Epidermal melanocyte (primary cell): Measurements from ENCODE around the gene RPS14.
"Not testable (repeated sequence)": the region's sequence is repeated elsewhere in the genome, so short reads cannot be mapped to it uniquely, and the experiment has no call there.

Experiments used
- DNase-seq: peaks from one replicate; pipeline ENCODE4 v3.0.0; 2011; ENCODE audit warnings: low spot score; ENCODE audit not compliant: insufficient read length

RPS14 gene

GRCh38 chr5:150481708-150481965 is 32.1 kb upstream of the RPS14 start:
- no peak for DNase-seq

GRCh38 chr5:150479416-150479815 is 29.9 kb upstream of the RPS14 start:
- DNase-seq: no peak

GRCh38 chr5:150476568-150476967 is 27.0 kb upstream of the RPS14 start:
- not testable (repeated sequence) for DNase-seq

GRCh38 chr5:150473673-150474358 is 24.3 kb upstream of the RPS14 start:
- DNase-seq: no peak

GRCh38 chr5:150469718-150470469 is 20.4 kb upstream of the RPS14 start:
- DNase-seq: no peak

- no peak for DNase-seq
These were observed 18.7 kb upstream of the RPS14 start for GRCh38 chr5:150468206-150468605.

- DNase-seq: no peak
These were observed 16.4 kb upstream of the RPS14 start for GRCh38 chr5:150465927-150466326.

- DNase-seq: no peak
These were observed 15.0 kb upstream of the RPS14 start for GRCh38 chr5:150464554-150465012.

GRCh38 chr5:150461231-150461630 is 11.7 kb upstream of the RPS14 start:
- DNase-seq: no peak

GRCh38 chr5:150460781-150461180 is 11.2 kb upstream of the RPS14 start:
- no peak for DNase-seq

GRCh38 chr5:150458802-150459557 is 9.4 kb upstream of the RPS14 start:
- peak; percentile 56 for DNase-seq

GRCh38 chr5:150457562-150458240 is 8.2 kb upstream of the RPS14 start:
- no peak for DNase-seq

- DNase-seq: no peak
These were observed 7.6 kb upstream of the RPS14 start for GRCh38 chr5:150457121-150457520.

- no peak for DNase-seq
These were observed 5.1 kb upstream of the RPS14 start for GRCh38 chr5:150454492-150455229.

- not testable (repeated sequence) for DNase-seq
These were observed 4.5 kb upstream of the RPS14 start for GRCh38 chr5:150454027-150454426.

GRCh38 chr5:150452914-150453313 is 3.4 kb upstream of the RPS14 start:
- DNase-seq: no peak

- no peak for DNase-seq
These were observed 2.1 kb upstream of the RPS14 start for GRCh38 chr5:150451594-150451993.

GRCh38 chr5:150448952-150449516 is 505 bp downstream of the RPS14 start:
- no peak for DNase-seq

- DNase-seq: no peak
These were observed 1.2 kb downstream of the RPS14 start for GRCh38 chr5:150448334-150448733.

- no peak for DNase-seq
These were observed 2.4 kb downstream of the RPS14 start for GRCh38 chr5:150447188-150447587.

- no peak for DNase-seq
These were observed 3.0 kb downstream of the RPS14 start for GRCh38 chr5:150446583-150446982.
